T-helper 9 cell (primary cell): Measurements from ENCODE around the gene CLDN2.
"Not testable (repeated sequence)": the region's sequence is repeated elsewhere in the genome, so short reads cannot be mapped to it uniquely, and the experiment has no call there.

ENCODE experiments used
- DNase-seq: peaks from one replicate; pipeline ENCODE4 v3.0.0-alpha.2; 2020

The CLDN2 gene

DNA sequence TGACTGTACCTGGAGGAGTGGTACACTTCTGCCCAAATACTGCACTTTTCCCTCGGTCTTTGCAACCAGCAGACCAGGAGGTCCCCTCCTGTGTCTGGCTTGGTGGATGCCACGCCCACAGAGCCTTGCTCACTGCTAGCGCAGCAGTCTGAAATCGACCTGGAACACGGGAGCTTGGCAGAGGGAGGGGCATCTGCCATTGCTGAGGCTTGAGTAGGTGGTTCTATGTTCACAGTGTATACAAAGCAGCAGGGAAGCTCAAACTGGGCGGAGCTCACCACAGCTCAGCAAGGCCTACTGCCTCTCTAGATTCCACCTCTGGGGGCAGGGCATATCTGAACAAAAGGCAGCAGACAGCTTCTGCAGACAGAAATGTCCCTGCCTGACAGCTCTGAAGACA lies 46.3 kb downstream of the CLDN2 start:
- not testable (repeated sequence) for DNase-seq

DNA sequence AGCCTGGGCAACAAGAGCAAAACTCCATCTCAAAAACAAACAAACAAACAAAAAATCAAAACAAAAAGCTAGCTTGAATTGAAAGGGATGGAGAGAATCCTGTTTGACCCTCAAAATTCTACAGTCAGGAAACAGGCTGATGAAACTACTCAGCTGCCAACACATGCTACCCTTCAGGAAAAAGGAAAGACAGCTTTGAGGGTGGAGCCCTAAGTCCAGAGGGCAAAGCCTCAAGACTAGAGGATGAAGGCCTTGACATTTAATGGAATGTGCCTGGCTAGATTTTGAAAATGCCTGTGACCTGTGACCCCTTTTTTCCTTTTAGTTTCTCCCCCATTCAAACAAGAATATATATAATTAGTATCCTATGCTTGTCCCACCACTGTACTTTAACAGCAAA lies 52.7 kb downstream of the CLDN2 start:
- no peak for DNase-seq

DNA sequence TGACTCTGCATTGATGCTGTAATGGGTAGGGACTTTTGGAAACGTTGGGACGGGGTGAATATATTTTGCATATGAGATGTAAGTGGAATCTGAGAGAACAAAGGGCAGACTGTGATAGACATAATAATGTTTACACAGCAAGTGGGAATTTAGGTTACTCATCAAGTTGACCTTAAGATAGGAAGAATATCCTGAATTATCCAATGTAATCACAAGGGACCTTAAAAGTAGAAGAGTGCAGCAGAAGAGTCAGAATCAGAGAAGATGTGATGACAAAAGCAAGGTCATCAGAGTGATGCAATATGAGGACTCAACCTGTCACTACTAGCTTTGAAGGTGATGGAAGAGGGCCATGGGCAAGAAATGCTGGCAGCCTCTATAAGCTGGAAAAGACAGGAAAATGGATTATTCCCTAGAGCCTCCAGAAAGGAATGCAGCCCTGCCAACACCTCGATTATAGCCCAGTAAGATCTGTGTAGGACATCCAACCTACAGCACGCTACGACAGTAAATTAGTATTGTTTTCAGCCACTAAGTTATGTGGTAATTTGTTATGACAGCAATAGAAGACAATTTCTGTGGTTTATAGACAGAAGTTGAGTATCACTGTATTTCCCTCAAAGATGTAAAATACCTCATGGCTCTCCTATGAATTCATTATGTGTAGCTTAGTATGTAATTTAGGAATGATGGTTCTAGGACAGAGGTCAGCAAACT lies 53.4 kb downstream of the CLDN2 start:
- DNase-seq: no peak

DNA sequence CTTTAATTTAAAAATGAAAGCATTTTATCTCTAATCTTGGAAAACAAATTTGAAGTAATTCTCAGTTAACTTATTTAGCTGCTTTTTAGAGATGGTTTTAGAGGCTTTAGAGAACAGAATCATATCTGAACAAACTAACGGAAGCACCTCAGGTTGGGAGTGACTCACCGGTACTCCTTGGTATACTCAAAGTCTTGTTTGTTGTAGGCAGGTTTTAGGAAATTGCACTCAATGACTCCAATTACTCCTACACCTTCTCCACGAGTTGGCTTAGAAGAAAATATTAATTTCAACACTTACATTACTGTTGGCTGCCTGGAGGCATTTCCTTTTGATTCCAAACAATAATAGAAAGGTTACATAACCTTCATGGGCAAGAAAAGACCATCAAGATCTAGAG lies 56.2 kb downstream of the CLDN2 start:
- no peak for DNase-seq
